COLO829 (cell line): ENCODE data around the gene RNF217.
"Not testable (repeated sequence)": the region's sequence is repeated elsewhere in the genome, so short reads cannot be mapped to it uniquely, and the experiment has no call there.

Source experiments
- DNase-seq: peaks from one replicate; pipeline ENCODE4 v3.0.0; 2012; ENCODE audit warnings: low spot score

Gene RNF217, protein sequence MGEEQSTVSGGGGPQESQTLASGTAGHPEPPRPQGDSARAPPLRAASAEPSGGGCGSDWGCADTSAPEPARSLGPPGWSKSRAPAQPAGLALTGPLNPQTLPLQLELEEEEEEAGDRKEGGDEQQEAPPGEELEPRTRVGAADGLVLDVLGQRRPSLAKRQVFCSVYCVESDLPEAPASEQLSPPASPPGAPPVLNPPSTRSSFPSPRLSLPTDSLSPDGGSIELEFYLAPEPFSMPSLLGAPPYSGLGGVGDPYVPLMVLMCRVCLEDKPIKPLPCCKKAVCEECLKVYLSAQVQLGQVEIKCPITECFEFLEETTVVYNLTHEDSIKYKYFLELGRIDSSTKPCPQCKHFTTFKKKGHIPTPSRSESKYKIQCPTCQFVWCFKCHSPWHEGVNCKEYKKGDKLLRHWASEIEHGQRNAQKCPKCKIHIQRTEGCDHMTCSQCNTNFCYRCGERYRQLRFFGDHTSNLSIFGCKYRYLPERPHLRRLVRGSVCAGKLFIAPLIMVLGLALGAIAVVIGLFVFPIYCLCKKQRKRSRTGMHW

DNA sequence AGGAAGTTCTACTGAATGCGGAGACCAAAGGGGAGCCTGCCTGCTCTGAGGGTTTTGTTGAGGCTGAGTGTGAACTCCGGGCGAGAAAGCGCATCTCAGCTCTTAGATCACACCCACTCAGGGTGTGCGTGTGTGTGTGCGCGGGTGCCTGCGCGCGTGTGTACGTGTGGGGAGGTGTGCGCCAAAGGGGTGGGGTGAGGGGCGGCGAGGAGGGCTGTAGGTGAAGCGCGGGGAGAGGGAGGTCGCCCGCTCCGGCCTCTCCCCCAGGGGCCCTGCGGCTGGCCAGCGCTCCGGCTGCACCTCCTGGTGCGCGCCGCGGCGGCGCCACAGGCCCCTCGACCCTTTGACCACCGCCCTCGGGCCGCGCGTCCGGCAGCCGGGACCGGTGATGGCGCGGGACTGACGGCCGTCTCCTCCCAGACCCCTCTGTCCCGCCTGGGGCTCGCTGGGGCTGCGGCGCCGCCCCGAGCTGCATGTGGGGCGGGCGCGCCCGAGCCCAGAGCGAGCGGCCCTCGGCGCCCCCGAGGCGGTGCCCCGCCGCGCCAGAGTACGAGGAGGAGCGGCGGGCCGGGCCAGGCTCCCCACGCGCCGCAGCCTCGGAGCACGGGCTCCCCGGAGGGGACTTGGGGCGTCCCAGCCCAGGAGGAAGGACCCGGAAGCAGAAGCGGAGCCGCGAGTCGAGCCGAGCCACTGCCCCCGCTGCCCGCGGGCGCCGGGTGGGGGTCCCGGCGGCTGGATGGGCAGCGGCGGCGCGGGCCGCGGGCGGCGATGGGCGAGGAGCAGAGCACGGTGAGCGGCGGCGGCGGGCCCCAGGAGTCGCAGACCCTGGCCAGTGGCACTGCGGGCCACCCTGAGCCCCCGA is at the start of gene RNF217:
TSS of gene RNF217 (plus strand) at position 661 of the 862 bp plus-strand sequence. CDS start at position 769, 108 bp downstream.
- peak; percentile 24 for DNase-seq

DNA sequence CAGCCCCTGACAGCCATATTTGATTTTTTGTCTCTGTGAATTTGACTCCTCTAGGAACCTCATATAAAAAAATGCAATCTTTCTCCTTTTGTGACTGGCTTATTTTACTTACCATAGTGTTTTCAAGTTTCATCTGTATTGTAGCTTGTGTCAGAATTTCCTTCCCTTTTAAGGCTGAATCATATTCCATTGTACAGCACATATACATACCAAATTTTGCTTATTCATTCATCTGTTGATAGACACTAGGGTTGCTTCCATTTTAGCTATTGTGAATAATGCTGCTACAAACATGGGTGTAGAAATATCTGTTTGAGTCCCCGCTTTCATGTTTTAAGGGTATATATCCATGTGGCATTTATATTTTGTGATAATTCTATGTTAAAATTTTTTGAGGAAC is 49.2 kb upstream of the RNF217 start:
- no peak for DNase-seq

DNA sequence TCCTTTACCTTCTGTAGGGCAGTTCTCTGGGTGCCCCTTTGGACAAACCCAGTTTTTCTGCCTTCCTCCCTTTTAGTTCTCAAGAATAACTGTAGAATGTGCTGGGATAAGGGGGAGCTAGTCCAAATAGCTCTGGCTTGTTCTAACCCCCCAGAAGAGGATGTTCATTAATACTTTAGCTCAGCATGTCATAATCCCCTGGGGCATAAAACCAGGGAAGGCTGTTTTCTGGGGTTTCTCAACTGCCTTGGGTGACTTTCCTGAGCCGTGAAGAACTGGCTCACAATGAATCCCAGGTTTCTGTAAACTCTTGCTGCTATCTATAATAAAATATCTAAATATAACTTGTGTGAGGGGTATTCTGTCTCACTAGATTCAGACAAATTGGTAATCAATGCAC is 44.5 kb upstream of the RNF217 start:
- DNase-seq = no peak

GRCh38 chr6:124919703-124920102 is 42.5 kb upstream of the RNF217 start:
- not testable (repeated sequence) for DNase-seq

- DNase-seq = no peak
Measured at GRCh38 chr6:124924333-124924759, 37.9 kb upstream of the RNF217 start.

- no peak for DNase-seq
Measured at GRCh38 chr6:124926435-124926834, 35.8 kb upstream of the RNF217 start.

GRCh38 chr6:124927806-124928205 is 34.4 kb upstream of the RNF217 start:
- DNase-seq = peak; percentile 79

- peak; percentile 10 for DNase-seq
Measured at GRCh38 chr6:124928851-124929250, 33.4 kb upstream of the RNF217 start.

DNA sequence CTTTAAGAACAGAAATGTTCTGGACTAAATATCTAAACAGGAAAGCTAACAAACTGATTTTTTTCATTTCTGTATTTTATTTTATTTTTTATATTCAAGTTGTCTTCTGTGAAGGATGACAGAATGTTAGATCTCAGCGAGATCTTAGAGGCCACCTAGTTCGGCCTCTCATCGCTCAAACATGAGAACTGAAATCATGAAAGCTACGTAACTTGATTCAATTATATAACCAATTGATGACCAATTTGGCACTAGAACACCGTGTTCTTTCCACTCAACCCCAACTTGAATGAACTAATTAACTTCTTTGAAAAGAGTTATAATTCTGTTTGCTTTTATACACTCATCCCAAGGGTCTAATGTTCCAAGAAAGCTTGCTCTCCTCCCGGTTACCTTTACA is 24.6 kb upstream of the RNF217 start:
- no peak for DNase-seq

- DNase-seq = no peak
Measured at GRCh38 chr6:124941259-124941658, 21.0 kb upstream of the RNF217 start.

DNA sequence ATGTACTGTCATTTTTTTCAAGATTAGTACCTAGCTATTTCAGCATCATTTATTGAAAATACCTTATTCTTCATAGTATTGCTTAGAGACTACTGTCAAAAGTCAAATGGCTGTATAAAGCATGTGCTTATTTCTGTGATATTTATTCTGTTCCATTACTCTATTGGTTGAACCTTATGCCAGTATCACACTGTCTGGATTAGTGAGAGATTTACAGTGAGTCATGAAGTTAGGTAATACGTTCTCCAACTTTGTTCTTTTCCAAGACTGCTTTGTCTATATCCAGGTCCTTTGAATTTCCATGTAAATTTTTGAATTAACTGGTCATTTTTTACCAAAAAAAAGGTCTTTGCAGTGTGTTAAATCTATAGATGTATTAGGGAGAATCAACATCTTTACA is 18.6 kb upstream of the RNF217 start:
- no peak for DNase-seq

DNA sequence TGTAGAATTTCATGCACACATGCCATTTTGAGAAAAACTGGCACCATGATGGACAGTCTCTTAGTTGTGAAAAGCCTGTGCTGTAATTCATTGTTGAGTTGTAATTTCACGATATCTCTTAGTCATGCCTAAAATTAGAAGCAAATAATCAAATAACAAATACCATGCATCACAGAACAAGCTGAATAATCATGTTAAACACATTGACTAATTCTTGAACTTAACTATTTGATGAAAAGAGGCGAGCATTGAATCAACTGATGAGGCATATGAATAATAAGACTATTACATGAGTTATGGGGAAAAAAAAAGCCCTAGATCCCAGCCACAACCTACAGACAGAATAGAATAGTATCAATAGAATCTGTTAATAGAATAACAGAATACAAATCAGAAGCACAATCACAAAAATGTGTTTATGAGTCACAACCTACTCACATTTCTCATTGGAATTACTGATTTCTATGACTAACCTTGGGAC is 14.2 kb upstream of the RNF217 start:
- no peak for DNase-seq

- DNase-seq = no peak
Measured at GRCh38 chr6:124949706-124950105, 12.5 kb upstream of the RNF217 start.

GRCh38 chr6:124953808-124954207 is 8.4 kb upstream of the RNF217 start:
- DNase-seq = no peak

DNA sequence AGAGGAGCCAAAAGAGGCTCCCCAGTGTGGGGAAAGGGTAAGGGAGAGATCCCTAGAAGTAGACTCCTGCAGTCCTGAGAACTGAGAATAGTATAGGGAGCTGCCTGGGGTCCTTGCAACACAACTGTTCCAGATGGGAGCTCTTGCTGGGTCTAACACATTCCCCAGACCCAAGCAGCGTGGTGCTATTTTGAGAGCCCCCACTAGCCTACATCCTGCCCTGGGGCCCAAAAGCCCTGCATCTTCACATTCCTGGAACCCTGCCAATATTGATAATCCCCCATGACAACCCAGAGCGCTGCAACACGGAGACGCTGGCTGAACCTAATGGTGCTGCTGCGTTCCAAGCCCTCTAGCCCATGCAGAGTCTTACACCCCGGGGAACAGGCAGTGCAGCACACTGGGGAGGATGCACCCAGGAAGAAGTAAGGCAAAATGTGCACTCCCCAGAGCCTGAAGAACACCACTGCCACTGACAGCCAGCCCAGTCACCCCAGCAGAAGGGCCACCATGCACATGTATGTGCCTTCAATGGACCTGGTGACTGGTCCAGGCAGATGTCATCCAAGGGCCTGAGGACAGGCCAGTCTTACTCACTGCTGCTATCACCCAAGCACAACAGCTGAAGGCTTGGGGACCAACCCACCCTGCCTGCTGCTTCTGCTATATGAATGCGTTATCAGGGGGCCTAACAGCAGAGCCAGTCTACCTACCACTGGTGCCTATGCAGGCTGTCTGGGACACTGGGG is 7.0 kb upstream of the RNF217 start:
- DNase-seq = no peak

DNA sequence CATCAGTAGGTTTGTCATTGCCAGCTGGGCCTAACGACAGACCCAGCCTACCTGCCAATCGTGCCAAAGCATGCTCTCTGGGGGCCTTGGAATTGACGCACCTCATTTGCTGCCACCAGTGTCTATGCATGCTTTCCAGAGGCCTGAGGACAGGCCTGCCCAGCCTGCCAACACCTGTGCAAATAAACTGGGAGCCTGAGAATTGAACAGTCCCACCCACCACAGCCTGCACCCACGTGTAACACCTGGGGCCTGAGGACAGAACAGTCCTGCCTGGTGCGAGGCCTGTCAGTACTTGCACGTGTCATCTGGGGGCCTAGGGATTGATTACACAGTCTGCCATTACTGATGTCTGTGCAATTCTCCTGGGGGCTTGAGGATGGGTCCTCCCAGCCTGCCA is 6.2 kb upstream of the RNF217 start:
- DNase-seq = no peak

DNA sequence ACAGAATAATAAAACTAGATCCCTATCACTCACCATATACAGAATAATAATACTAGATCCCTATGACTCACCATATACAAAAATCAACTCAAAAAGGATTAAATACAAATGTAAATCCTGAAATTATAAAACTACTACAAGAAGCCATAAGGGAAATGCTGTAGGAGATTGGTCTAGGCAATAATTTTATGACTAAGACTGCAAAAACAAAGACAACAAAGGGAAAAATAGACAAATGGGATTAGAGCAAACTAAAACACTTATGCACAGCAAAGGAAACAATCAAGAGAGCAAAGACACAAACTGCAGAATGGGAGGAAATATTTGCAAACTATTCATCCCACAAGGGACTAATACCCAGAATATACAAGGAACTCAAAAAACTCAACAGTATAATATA is 4.1 kb upstream of the RNF217 start:
- DNase-seq = no peak

DNA sequence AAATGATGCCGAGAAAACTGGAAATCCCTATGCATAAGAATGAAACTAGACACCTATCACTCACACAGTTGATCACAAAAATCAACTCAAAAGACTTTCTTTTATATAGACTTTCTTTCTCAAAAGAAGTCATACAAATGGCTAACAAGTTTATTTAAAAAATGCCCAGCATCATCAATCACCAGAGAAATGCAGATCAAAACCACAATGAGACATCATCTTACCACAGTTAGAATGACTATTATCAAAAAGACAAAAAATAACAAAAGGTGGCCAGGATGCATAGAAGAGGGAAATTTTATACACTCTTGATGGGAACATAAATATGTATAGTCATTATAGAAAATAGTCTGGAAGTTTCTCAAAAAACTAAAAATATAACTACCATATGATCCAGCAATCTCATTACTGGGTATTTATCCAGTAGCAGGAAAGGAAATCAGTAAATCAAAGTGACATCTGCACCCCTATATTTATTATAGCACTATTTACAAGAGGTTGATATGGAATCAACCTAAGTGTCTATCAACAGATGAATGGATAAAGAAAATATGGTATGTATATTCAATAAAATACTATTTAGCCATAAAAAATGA is 3.4 kb upstream of the RNF217 start:
- no peak for DNase-seq

DNA sequence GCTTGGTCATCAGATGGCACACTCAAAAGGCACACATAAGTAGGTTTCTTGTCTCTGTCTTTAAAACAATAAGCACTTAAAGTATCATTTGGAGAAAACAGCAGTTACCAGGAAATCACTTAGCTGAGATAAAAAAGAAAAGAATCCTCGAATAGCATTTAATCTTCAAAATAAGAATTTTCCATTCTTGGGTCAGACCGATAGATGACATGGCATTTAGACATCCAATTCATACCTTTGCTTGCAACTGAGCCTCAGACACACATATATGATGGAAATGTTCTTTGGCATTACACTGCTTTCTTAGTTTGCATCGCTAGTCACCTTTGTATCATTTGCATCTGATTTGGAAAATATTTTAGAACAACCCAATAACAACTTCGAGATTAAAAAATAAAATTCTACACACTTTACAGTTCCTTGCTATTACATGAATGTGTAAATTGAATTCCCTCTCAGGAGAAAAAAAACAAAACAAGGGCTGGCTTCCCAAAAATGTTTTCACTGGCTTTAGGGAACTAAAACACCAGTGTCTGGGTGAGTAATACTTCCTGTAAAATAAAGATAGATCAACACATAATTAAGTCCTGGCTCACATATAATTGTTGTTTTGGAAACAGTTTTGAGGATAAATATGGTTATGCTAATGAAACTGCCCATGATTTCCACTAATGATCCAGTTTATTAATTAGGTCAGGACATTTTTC is 1.3 kb upstream of the RNF217 start:
- DNase-seq = no peak

DNA sequence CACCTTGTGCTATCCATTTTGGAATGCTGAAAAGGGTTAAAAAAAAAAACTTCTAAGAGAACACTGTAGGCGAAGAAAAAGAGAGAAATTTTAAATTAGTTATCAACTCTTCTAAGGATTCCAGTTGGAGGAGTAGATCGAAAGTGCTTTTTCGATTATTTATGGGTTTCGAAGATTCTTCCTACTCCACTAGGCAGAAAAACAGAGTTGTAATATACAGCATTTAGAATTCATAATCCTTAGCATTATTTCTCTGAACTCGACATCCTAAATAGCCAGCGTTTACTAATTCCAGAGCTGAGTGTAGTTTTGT is 817 bp upstream of the RNF217 start:
- no peak for DNase-seq
